Right lobe of liver (tissue), 4 donors: ENCODE results near the gene PRMT2.

Source experiments
- CTCF ChIP-seq, 4 donors: fragments of 200-600 bp in 3 of 4; fragments of 450-650 bp in 1 of 4; IDR thresholded peaks; one replicate each; pipeline versions ENCODE4 v1.5.1 to v1.8.0; 2016 to 2022; ENCODE audit warnings: antibody characterized with exemption in 4 of 4, mild to moderate bottlenecking in 2 of 4
- POLR2A ChIP-seq: fragments of 450-650 bp; IDR thresholded peaks from one replicate; pipeline ENCODE4 v1.6.1; 2017; ENCODE audit warnings: antibody characterized with exemption, mild to moderate bottlenecking
- donor health status: DM: no; HTN: no; CAD: no.
- donor health status: DM: no; HTN: no; CAD: no.
- donor health status: DM: no; HTN: yes; CAD: no.

GRCh38 chr21:46597896-46598343 is 37.6 kb upstream of the PRMT2 start:
- TF ChIP-seq CTCF (IDR thresholded peaks at IDR 0.05) (no peak), POLR2A (no peak)
